Measurements from ENCODE around the gene ANKRD52. TPM values are rescaled to one million over a fixed set of nuclear protein-coding genes. Genes with fewer than 3 reads are reported as not detected.
"Not testable (repeated sequence)": the region's sequence is repeated elsewhere in the genome, so short reads cannot be mapped to it uniquely, and the experiment has no call there.

Gene ANKRD52
- polyA plus RNA-seq, 1 donor = 25.1 TPM

- no peak for DNase-seq
- Histone ChIP-seq H3K4me3 (ENCODE audit: low read length) (no peak overlapping the region), H3K36me3 (ENCODE audit: control insufficient read depth, insufficient read depth, low read length) (peaks cover 66% of the 10 kb centered on the region), H3K27ac (ENCODE audit: low read length) (no peak overlapping the region), H3K4me1 (ENCODE audit: control insufficient read depth, insufficient read depth, low read length) (no peaks in the 10 kb centered on the region), H3K27me3 (ENCODE audit: control insufficient read depth, insufficient read depth, low read length) (no peaks in the 10 kb centered on the region), H3K9me3 (ENCODE audit: control insufficient read depth, low read depth, low read length) (no peaks in the 10 kb centered on the region)
- WGBS (ENCODE audit: insufficient coverage, low lambda C conversion rate) = no CpG with 5 or more reads among the region's 2 CpGs
Measured at GRCh38 chr12:56274299-56274698, 16.1 kb upstream of the ANKRD52 start.

- not testable (repeated sequence) for H3K27ac ChIP-seq (ENCODE audit: low read length); H3K4me3 ChIP-seq (ENCODE audit: low read length); DNase-seq; H3K9me3 ChIP-seq (ENCODE audit: control insufficient read depth, low read depth, low read length); H3K4me1 ChIP-seq (ENCODE audit: control insufficient read depth, insufficient read depth, low read length); H3K27me3 ChIP-seq (ENCODE audit: control insufficient read depth, insufficient read depth, low read length)
- no CpG with 5 or more reads among the region's 2 CpGs for WGBS (ENCODE audit: insufficient coverage, low lambda C conversion rate)
- peaks cover 51% of the 10 kb centered on the region for H3K36me3 ChIP-seq (ENCODE audit: control insufficient read depth, insufficient read depth, low read length)
Measured at GRCh38 chr12:56272468-56272867, 14.3 kb upstream of the ANKRD52 start.

- H3K36me3 ChIP-seq (ENCODE audit: control insufficient read depth, insufficient read depth, low read length) = peaks cover 46% of the 10 kb centered on the region
Measured at GRCh38 chr12:56271031-56271430, 12.8 kb upstream of the ANKRD52 start.

GRCh38 chr12:56267443-56268071, 9.4 kb upstream of the ANKRD52 start:
- H3K4me1 ChIP-seq (ENCODE audit: control insufficient read depth, insufficient read depth, low read length) = peaks cover 6% of the 10 kb centered on the region
- no peak for DNase-seq
- peak overlapping the region; percentile 73 for H3K4me3 ChIP-seq (ENCODE audit: low read length)
- H3K27ac ChIP-seq (ENCODE audit: low read length) = peak overlapping the region; percentile 87
- H3K27me3 ChIP-seq (ENCODE audit: control insufficient read depth, insufficient read depth, low read length) = no peaks in the 10 kb centered on the region
- 27% methylated on average over 2 of the region's 21 CpGs for WGBS (ENCODE audit: insufficient coverage, low lambda C conversion rate)
- H3K36me3 ChIP-seq (ENCODE audit: control insufficient read depth, insufficient read depth, low read length) = peaks cover 13% of the 10 kb centered on the region
- no peaks in the 10 kb centered on the region for H3K9me3 ChIP-seq (ENCODE audit: control insufficient read depth, low read depth, low read length)

More at GRCh38 chr12:56271031-56271430, 12.8 kb upstream of the ANKRD52 start:
- H3K4me3 ChIP-seq (ENCODE audit: low read length) = no peak overlapping the region
- H3K4me1 ChIP-seq (ENCODE audit: control insufficient read depth, insufficient read depth, low read length) = peaks cover 3% of the 10 kb centered on the region
- no CpG with 5 or more reads among the region's 1 CpG for WGBS (ENCODE audit: insufficient coverage, low lambda C conversion rate)
- no peaks in the 10 kb centered on the region for H3K27me3 ChIP-seq (ENCODE audit: control insufficient read depth, insufficient read depth, low read length)
- no peak overlapping the region for H3K27ac ChIP-seq (ENCODE audit: low read length)
- peak in 1 of 2 donors; percentile 21 for DNase-seq
- no peaks in the 10 kb centered on the region for H3K9me3 ChIP-seq (ENCODE audit: control insufficient read depth, low read depth, low read length)

GRCh38 chr12:56266693-56267442, 8.7 kb upstream of the ANKRD52 start, which contains the start of gene COQ10A:
Gene COQ10A, plus strand, starts transcription at chr12:56266942. Its CDS starts 177 bp downstream, at chr12:56267119.
- peak within 1 kb of the TSS; percentile 87 for H3K27ac ChIP-seq (ENCODE audit: low read length)
- DNase-seq = peak; percentile 85 to 92
- no peaks in the 10 kb centered on the region for H3K9me3 ChIP-seq (ENCODE audit: control insufficient read depth, low read depth, low read length)
- H3K4me3 ChIP-seq (ENCODE audit: low read length) = peak within 1 kb of the TSS; percentile 73
- peaks cover 6% of the 10 kb centered on the region for H3K4me1 ChIP-seq (ENCODE audit: control insufficient read depth, insufficient read depth, low read length)
- peaks cover 9% of the 10 kb centered on the region for H3K36me3 ChIP-seq (ENCODE audit: control insufficient read depth, insufficient read depth, low read length)
- no CpG with 5 or more reads among the region's 68 CpGs for whole genome bisulfite sequencing (ENCODE audit: insufficient coverage, low lambda C conversion rate)
- no peaks in the 10 kb centered on the region for H3K27me3 ChIP-seq (ENCODE audit: control insufficient read depth, insufficient read depth, low read length)

GRCh38 chr12:56266068-56266692, 8.0 kb upstream of the ANKRD52 start:
- Histone ChIP-seq H3K27ac (ENCODE audit: low read length) (peak overlapping the region; percentile 87), H3K4me3 (ENCODE audit: low read length) (peak overlapping the region; percentile 73)
- H3K4me1 ChIP-seq (ENCODE audit: control insufficient read depth, insufficient read depth, low read length); H3K9me3 ChIP-seq (ENCODE audit: control insufficient read depth, low read depth, low read length); H3K36me3 ChIP-seq (ENCODE audit: control insufficient read depth, insufficient read depth, low read length); H3K27me3 ChIP-seq (ENCODE audit: control insufficient read depth, insufficient read depth, low read length); DNase-seq: not testable (repeated sequence)
- WGBS (ENCODE audit: insufficient coverage, low lambda C conversion rate) = no CpG with 5 or more reads among the region's 16 CpGs

GRCh38 chr12:56262955-56263354, 4.8 kb upstream of the ANKRD52 start:
- DNase-seq; H3K27me3 ChIP-seq (ENCODE audit: control insufficient read depth, insufficient read depth, low read length); H3K27ac ChIP-seq (ENCODE audit: low read length); H3K36me3 ChIP-seq (ENCODE audit: control insufficient read depth, insufficient read depth, low read length); H3K9me3 ChIP-seq (ENCODE audit: control insufficient read depth, low read depth, low read length); H3K4me3 ChIP-seq (ENCODE audit: low read length): not testable (repeated sequence)
- H3K4me1 ChIP-seq (ENCODE audit: control insufficient read depth, insufficient read depth, low read length) = peaks cover 15% of the 10 kb centered on the region
- no CpG with 5 or more reads among the region's 7 CpGs for WGBS (ENCODE audit: insufficient coverage, low lambda C conversion rate)

- Histone ChIP-seq H3K27me3 (ENCODE audit: control insufficient read depth, insufficient read depth, low read length) (no peaks in the 10 kb centered on the region), H3K27ac (ENCODE audit: low read length) (peak overlapping the region; percentile 61), H3K4me3 (ENCODE audit: low read length) (no peak overlapping the region), H3K9me3 (ENCODE audit: control insufficient read depth, low read depth, low read length) (no peaks in the 10 kb centered on the region), H3K36me3 (ENCODE audit: control insufficient read depth, insufficient read depth, low read length) (peaks cover 5% of the 10 kb centered on the region), H3K4me1 (ENCODE audit: control insufficient read depth, insufficient read depth, low read length) (peaks cover 22% of the 10 kb centered on the region)
- DNase-seq = peak; percentile 70 to 79
- 100% methylated on average over 1 of the region's 5 CpGs for WGBS (ENCODE audit: insufficient coverage, low lambda C conversion rate)
Measured at GRCh38 chr12:56261503-56262232, 3.5 kb upstream of the ANKRD52 start.

- H3K9me3 ChIP-seq (ENCODE audit: control insufficient read depth, low read depth, low read length) = no peaks in the 10 kb centered on the region
- no peak overlapping the region for H3K27ac ChIP-seq (ENCODE audit: low read length)
- H3K27me3 ChIP-seq (ENCODE audit: control insufficient read depth, insufficient read depth, low read length) = no peaks in the 10 kb centered on the region
- peaks cover 12% of the 10 kb centered on the region for H3K36me3 ChIP-seq (ENCODE audit: control insufficient read depth, insufficient read depth, low read length)
- 100% methylated on average over 1 of the region's 3 CpGs for WGBS (ENCODE audit: insufficient coverage, low lambda C conversion rate)
- peaks cover 26% of the 10 kb centered on the region for H3K4me1 ChIP-seq (ENCODE audit: control insufficient read depth, insufficient read depth, low read length)
- H3K4me3 ChIP-seq (ENCODE audit: low read length) = no peak overlapping the region
- DNase-seq = no peak
Measured at GRCh38 chr12:56260921-56261320, 2.7 kb upstream of the ANKRD52 start.

- peaks cover 23% of the 10 kb centered on the region for H3K4me1 ChIP-seq (ENCODE audit: control insufficient read depth, insufficient read depth, low read length)
- 86% methylated on average over 1 of the region's 8 CpGs for WGBS (ENCODE audit: insufficient coverage, low lambda C conversion rate)
- no peak overlapping the region for H3K27ac ChIP-seq (ENCODE audit: low read length)
- no peaks in the 10 kb centered on the region for H3K27me3 ChIP-seq (ENCODE audit: control insufficient read depth, insufficient read depth, low read length)
- DNase-seq = no peak
- H3K36me3 ChIP-seq (ENCODE audit: control insufficient read depth, insufficient read depth, low read length) = peaks cover 17% of the 10 kb centered on the region
- no peak overlapping the region for H3K4me3 ChIP-seq (ENCODE audit: low read length)
- H3K9me3 ChIP-seq (ENCODE audit: control insufficient read depth, low read depth, low read length) = no peaks in the 10 kb centered on the region
Measured at GRCh38 chr12:56260380-56260779, 2.2 kb upstream of the ANKRD52 start.
